Naive thymus-derived CD8-positive, alpha-beta T cell (primary cell): ENCODE results near the gene ZNF22. TPM values are rescaled to one million over a fixed set of nuclear protein-coding genes. Genes with fewer than 3 reads are reported as not detected.

Experiments
- polyA plus RNA-seq, 3 donors: library from polyadenylated mRNA; unstranded; fragments of 300-500 nt; fragmentation: Illumina TruSeq; gene quantifications; one replicate each; pipeline ENCODE4 v1.2.3, GENCODE V29; 2021
- total RNA-seq, 8 experiments: library from RNA in 2 of 8; stranded (reverse) in 2 of 8; gene quantifications; one replicate each; pipeline ENCODE4 v1.2.3 and lab custom pipeline; 2021 to 2026

The ZNF22 gene
- total and polyA plus RNA-seq, 5 experiments from 2014 or later, result 46.3 to 62.3 (median 54.1) TPM

Other genes starting within 250 kb of the ZNF22 start
- not detected for gene TMEM72, start 89.6 kb upstream of the ZNF22 start, total RNA-seq
- gene TMEM72, start 89.6 kb upstream of the ZNF22 start, polyA plus RNA-seq, result not detected
- 1 to 10 TPM in 1 of 2 experiments, under 1 TPM in 1; 0.88 to 1.8 TPM for gene RASSF4, start 41.1 kb upstream of the ZNF22 start, total RNA-seq
- gene RASSF4, start 41.1 kb upstream of the ZNF22 start, polyA plus RNA-seq, result 1 to 10 TPM in 2 of 3 donors, under 1 TPM in 1; 0.40 to 1.7 (median 1.0) TPM
- not detected for gene DEPP1, start 22.1 kb upstream of the ZNF22 start, total RNA-seq
- gene DEPP1, start 22.1 kb upstream of the ZNF22 start, polyA plus RNA-seq, result not detected